IMR-90 (cell line): ENCODE measurements around the gene TMTC1.

Source experiments
- CEBPB ChIP-seq: IDR thresholded peaks from 2 replicates; pipeline ENCODE4 v1.6.1; 2012; ENCODE audit warnings: low read depth, low read length, improper control_type of control experiment
- CTCF ChIP-seq: conservative IDR thresholded peaks from 2 replicates; pipeline ENCODE4 v1.5.1; 2012; ENCODE audit warnings: mild to moderate bottlenecking, low read depth, low read length, improper control_type of control experiment
- MAFK ChIP-seq: IDR thresholded peaks from 2 replicates; pipeline ENCODE4 v1.6.1; 2012; ENCODE audit warnings: low read depth, low read length, improper control_type of control experiment
- NFE2L2 ChIP-seq: fragments of 150-350 bp; IDR thresholded peaks from 2 replicates; pipeline ENCODE4 v1.6.1; 2016; ENCODE audit warnings: low read depth, mild to moderate bottlenecking, low read length
- POLR2A ChIP-seq: IDR thresholded peaks from 2 replicates; pipeline ENCODE4 v1.6.1; 2012; ENCODE audit warnings: mild to moderate bottlenecking, low read depth, low read length
- RAD21 ChIP-seq: IDR thresholded peaks from 2 replicates; pipeline ENCODE4 v1.6.1; 2012; ENCODE audit warnings: low read length, improper control_type of control experiment
- RFX5 ChIP-seq: IDR thresholded peaks from 2 replicates; pipeline ENCODE4 v1.8.0; 2012; ENCODE audit warnings: low read depth, mild to moderate bottlenecking, low read length, moderate library complexity
- TF ChIP-seq, protein P1 (sequence below): fragments of 150-350 bp; IDR thresholded peaks from 2 replicates; pipeline ENCODE4 v1.6.1; 2017; ENCODE audit warnings: mild to moderate bottlenecking, antibody characterized with exemption, low read length, low read depth

DNA sequence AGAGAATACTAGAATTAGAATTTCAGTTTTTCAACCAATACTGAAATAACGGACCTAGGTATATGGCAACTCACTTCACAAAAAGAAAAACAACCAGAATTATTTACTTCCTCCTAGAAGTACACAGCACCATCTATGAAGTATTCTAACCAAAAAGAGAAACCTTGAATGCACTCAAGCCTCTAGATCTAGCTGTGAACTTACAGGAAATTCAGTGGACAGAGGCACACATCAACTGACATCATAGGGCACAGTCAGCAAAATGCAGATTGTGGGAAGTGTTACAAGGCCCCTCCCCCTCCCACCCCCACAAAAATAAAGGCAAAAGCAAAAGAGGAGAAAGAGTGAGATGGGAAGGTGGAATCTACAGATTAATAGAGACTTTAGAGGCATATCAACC lies 102.4 kb downstream of the TMTC1 start:
- TF ChIP-seq, protein P1, sequence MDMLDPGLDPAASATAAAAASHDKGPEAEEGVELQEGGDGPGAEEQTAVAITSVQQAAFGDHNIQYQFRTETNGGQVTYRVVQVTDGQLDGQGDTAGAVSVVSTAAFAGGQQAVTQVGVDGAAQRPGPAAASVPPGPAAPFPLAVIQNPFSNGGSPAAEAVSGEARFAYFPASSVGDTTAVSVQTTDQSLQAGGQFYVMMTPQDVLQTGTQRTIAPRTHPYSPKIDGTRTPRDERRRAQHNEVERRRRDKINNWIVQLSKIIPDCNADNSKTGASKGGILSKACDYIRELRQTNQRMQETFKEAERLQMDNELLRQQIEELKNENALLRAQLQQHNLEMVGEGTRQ = no peak
- TF ChIP-seq POLR2A (no peak), CTCF (no peak), RAD21 (no peak), MAFK (peak; percentile 33; the same call in 1 of the 2 replicates), CEBPB (no peak), RFX5 (no peak), NFE2L2 (no peak)
